ENCODE measurements around the gene NUP50. TPM values are rescaled to one million over a fixed set of nuclear protein-coding genes. Genes with fewer than 3 reads are reported as not detected.

Gene NUP50
- total and polyA plus RNA-seq, 4 donors, result 15.2 to 80.1 (median 46.9) TPM

DNA sequence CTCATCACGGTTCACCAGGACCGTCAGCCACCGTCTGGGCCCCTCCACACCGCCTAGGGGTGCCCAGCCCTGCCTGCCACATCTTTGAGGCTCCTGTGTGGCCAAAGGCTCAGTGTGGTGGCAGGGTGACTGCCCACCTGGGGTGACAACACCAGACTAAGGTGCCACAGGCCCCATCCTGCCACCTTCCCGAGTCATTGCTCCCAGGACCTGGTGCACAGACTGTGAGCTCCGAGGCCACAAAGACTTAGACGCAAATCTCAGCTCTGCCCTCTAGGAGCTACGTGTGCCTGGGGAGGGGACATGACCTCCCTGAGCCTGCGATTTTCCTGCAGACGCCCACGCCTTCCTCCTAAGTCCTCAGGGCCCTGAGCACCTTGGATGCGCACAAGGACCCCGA is 40.5 kb downstream of the NUP50 start:
- no peak for ATAC-seq (ENCODE audit: insufficient read depth, low FRiP score)
- no peak overlapping the region for H3K27ac ChIP-seq (ENCODE audit: low read depth in 1 of 2, low read length in 1 of 2)
- H3K9ac ChIP-seq (ENCODE audit: insufficient read depth in 1 of 2, low read length in 2 of 2), result no peak overlapping the region
- H3K36me3 ChIP-seq (ENCODE audit: control insufficient read depth in 4 of 4, insufficient read depth in 4 of 4, low read length in 4 of 4), result peaks cover 0 to 61% (median 4%) of the 10 kb centered on the region in 4 donors
- no peaks in the 10 kb centered on the region for H3K27me3 ChIP-seq (ENCODE audit: control insufficient read depth in 3 of 3, insufficient read depth in 3 of 3, low read length in 2 of 3)
- no peaks in the 10 kb centered on the region for H3K4me1 ChIP-seq (ENCODE audit: control insufficient read depth in 5 of 5, insufficient read depth in 5 of 5, low read length in 5 of 5)
- TF ChIP-seq, protein P1, sequence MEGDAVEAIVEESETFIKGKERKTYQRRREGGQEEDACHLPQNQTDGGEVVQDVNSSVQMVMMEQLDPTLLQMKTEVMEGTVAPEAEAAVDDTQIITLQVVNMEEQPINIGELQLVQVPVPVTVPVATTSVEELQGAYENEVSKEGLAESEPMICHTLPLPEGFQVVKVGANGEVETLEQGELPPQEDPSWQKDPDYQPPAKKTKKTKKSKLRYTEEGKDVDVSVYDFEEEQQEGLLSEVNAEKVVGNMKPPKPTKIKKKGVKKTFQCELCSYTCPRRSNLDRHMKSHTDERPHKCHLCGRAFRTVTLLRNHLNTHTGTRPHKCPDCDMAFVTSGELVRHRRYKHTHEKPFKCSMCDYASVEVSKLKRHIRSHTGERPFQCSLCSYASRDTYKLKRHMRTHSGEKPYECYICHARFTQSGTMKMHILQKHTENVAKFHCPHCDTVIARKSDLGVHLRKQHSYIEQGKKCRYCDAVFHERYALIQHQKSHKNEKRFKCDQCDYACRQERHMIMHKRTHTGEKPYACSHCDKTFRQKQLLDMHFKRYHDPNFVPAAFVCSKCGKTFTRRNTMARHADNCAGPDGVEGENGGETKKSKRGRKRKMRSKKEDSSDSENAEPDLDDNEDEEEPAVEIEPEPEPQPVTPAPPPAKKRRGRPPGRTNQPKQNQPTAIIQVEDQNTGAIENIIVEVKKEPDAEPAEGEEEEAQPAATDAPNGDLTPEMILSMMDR (IDR thresholded peaks at IDR 0.05; ENCODE audit: control extremely low read depth, extremely low read depth), result no peak
- no peak for DNase-seq
- whole genome bisulfite sequencing, 2 donors, result 91 to 92% methylated on average over 13 of the region's 13 CpGs
- peaks cover 0 to 6% (median 0%) of the 10 kb centered on the region in 4 donors for H3K9me3 ChIP-seq (ENCODE audit: control insufficient read depth in 4 of 4, insufficient read depth in 3 of 4, low read length in 3 of 4)
- H3K4me3 ChIP-seq, result no peak overlapping the region

DNA sequence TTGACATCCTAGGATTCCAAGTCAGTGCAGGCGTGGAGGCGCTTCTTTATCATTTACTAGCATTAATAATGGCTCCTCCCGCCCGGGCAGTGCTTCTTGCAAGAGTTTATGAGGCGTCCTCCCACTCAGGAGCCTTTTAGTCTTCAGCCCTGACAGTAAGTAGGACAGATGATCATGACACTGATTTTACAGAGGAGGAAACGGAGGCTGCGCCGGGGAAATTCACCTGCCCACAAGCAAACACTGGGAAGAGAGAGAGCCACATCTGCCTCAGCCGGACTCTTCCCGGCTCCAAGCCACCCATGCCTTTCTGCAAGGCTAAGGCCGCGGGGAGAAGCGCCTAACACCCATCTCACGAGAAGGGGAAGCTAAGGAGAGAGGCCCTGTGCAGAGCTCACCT is 41.1 kb downstream of the NUP50 start:
- Histone ChIP-seq H3K9me3 (ENCODE audit: control insufficient read depth in 4 of 4, insufficient read depth in 3 of 4, low read length in 3 of 4) (peaks cover 0 to 6% (median 0%) of the 10 kb centered on the region in 4 donors), H3K27ac (ENCODE audit: low read depth in 1 of 2, low read length in 1 of 2) (no peak overlapping the region), H3K4me1 (ENCODE audit: control insufficient read depth in 5 of 5, insufficient read depth in 5 of 5, low read length in 5 of 5) (no peaks in the 10 kb centered on the region), H3K9ac (ENCODE audit: insufficient read depth in 1 of 2, low read length in 2 of 2) (no peak overlapping the region), H3K36me3 (ENCODE audit: control insufficient read depth in 4 of 4, insufficient read depth in 4 of 4, low read length in 4 of 4) (peaks cover 0 to 56% (median 4%) of the 10 kb centered on the region in 4 donors), H3K4me3 (no peak overlapping the region), H3K27me3 (ENCODE audit: control insufficient read depth in 3 of 3, insufficient read depth in 3 of 3, low read length in 2 of 3) (no peaks in the 10 kb centered on the region)
- TF ChIP-seq, protein P1 (IDR thresholded peaks at IDR 0.05; ENCODE audit: control extremely low read depth, extremely low read depth), result no peak
- DNase-seq, result no peak
- 91 to 92% methylated on average over 14 of the region's 14 CpGs for WGBS, 2 donors
- ATAC-seq (ENCODE audit: insufficient read depth, low FRiP score), result no peak

DNA sequence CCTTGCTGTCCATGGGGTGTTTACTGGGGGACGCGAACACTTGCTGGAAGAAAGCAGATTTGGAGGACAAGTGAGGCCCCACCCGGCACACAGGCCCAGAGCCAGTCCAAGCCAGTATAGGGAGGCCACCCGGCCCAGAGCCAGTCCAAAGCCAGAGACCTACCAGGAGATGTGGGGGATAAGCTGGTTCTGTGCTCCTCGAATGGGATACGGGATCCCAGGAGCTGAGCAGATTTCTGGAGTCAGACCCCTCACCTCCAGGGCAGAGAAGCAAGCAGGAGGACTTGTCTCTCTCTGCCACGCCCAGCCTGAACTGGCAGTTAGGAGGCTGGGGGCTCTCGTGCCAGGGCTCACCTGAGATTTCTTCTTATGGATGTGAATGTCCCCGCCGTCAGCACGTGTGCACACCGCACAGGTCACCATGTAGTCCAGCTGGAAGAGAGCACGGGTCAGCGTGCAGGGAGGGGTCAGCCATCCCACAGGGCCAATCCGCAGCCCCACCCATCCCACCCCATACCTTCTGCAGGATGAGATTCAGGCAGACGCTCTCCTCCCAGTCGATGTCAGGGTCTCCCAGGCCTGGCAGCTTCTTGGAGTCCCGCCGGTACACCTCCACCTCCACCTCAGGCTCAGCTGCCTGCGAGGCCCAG is 41.7 kb downstream of the NUP50 start:
- no peak overlapping the region for H3K27ac ChIP-seq (ENCODE audit: low read depth in 1 of 2, low read length in 1 of 2)
- H3K9me3 ChIP-seq (ENCODE audit: control insufficient read depth in 4 of 4, insufficient read depth in 3 of 4, low read length in 3 of 4), result peaks cover 0 to 6% (median 0%) of the 10 kb centered on the region in 4 donors
- H3K9ac ChIP-seq (ENCODE audit: insufficient read depth in 1 of 2, low read length in 2 of 2), result no peak overlapping the region
- peaks cover 0 to 54% (median 4%) of the 10 kb centered on the region in 4 donors for H3K36me3 ChIP-seq (ENCODE audit: control insufficient read depth in 4 of 4, insufficient read depth in 4 of 4, low read length in 4 of 4)
- ATAC-seq (ENCODE audit: insufficient read depth, low FRiP score), result no peak
- TF ChIP-seq, protein P1 (IDR thresholded peaks at IDR 0.05; ENCODE audit: control extremely low read depth, extremely low read depth), result no peak
- WGBS, 2 donors, result 93% methylated on average over 20 of the region's 20 CpGs
- H3K4me1 ChIP-seq (ENCODE audit: control insufficient read depth in 5 of 5, insufficient read depth in 5 of 5, low read length in 5 of 5), result no peaks in the 10 kb centered on the region
- H3K27me3 ChIP-seq (ENCODE audit: control insufficient read depth in 3 of 3, insufficient read depth in 3 of 3, low read length in 2 of 3), result no peaks in the 10 kb centered on the region
- no peak for DNase-seq
- no peak overlapping the region for H3K4me3 ChIP-seq
